Transverse colon (tissue), 4 donors: Measurements from ENCODE around the gene RAB40B. TPM values are rescaled to one million over a fixed set of nuclear protein-coding genes. Genes with fewer than 3 reads are reported as not detected.

Source experiments
- DNase-seq: peaks from one replicate; pipeline ENCODE4 v3.0.0-alpha.2; 2019
- H3K27ac ChIP-seq, 4 donors: fragments of 200-600 bp; sonication (generic); 2 replicates each; pipeline ENCODE4 v1.5.1; 2016 to 2018; ENCODE audit warnings: inconsistent platforms in 4 of 4
- H3K27me3 ChIP-seq: fragments of 200-600 bp; sonication (generic); 2 replicates; pipeline ENCODE4 v1.5.1; 2017; ENCODE audit warnings: inconsistent platforms
- H3K36me3 ChIP-seq, 4 donors: fragments of 200-600 bp; sonication (generic); 2 replicates each; pipeline ENCODE4 v1.5.1; 2017 to 2019; ENCODE audit warnings: inconsistent platforms in 4 of 4
- H3K4me1 ChIP-seq, 4 donors: fragments of 200-600 bp; sonication (generic); 2 replicates each; pipeline ENCODE4 v1.5.1; 2017 to 2020; ENCODE audit warnings: inconsistent platforms in 4 of 4
- H3K4me3 ChIP-seq, 4 donors: fragments of 200-600 bp; sonication (generic); 1 replicate in 1 of 4; 2 replicates in 3 of 4; pipeline versions ENCODE4 v1.5.1 to v1.6.1; 2017 to 2019; ENCODE audit warnings: inconsistent platforms in 4 of 4
- H3K9me3 ChIP-seq, 2 donors: fragments of 200-600 bp; sonication (generic); 2 replicates each; pipeline ENCODE4 v1.5.1; 2017 to 2019; ENCODE audit warnings: inconsistent platforms in 2 of 2
- CTCF ChIP-seq, 5 experiments: fragments of 200-600 bp in 3 of 5; fragments of 450-650 bp in 2 of 5; sonication (generic) in 3 of 5; IDR thresholded peaks; 1 replicate in 2 of 5; 2 replicates in 3 of 5; pipeline ENCODE4 v1.5.1; 2016 to 2017; ENCODE audit warnings: antibody characterized with exemption in 5 of 5, inconsistent platforms in 3 of 5, mild to moderate bottlenecking in 2 of 5, moderate library complexity in 1 of 5
- EP300 ChIP-seq: sonication (generic); formaldehyde crosslinking; IDR thresholded peaks from one replicate; pipeline ENCODE4 v1.6.1; 2017; ENCODE audit warnings: antibody characterized with exemption, low read depth
- POLR2A ChIP-seq: fragments of 450-650 bp; IDR thresholded peaks from one replicate; pipeline ENCODE4 v1.6.1; 2016; ENCODE audit warnings: antibody characterized with exemption, mild to moderate bottlenecking, moderate library complexity
- POLR2AphosphoS5 ChIP-seq, 3 donors: sonication (generic); formaldehyde crosslinking; IDR thresholded peaks; one replicate each; pipeline ENCODE4 v1.6.1; 2016; ENCODE audit warnings: antibody characterized with exemption in 3 of 3
- WGBS, 2 donors: methylation state at CpG; one replicate each; pipeline ENCODE4 v1.1.5; 2018; ENCODE audit warnings: low coverage in 1 of 2; 5-methylcytosine and 5-hydroxymethylcytosine counted together
- in situ Hi-C, 4 donors: fragments of 200-750 bp; cut with MboI; loops; one replicate each; pipeline versions ENCODE4 v1.15.0 to v1.15.1; 2017; ENCODE audit warnings: low sequenced_read_pairs in 3 of 4, low pct_ligation_motif_present in 1 of 4, low pct_unique_long_range_greater_than_20kb in 1 of 4
- intact Hi-C: fragments of 100-400 bp; cut with DNase I; formaldehyde crosslinking; loops from one replicate; pipeline ENCODE4 v1.15.1; 2023; ENCODE audit warnings: low total_unique reads
- total RNA-seq, 4 donors: library from RNA; depleted of rRNA; stranded (reverse); fragments of >200 nt; gene quantifications; one replicate each; pipeline ENCODE4 v1.1.0, GENCODE V29; 2016

Gene RAB40B
- total RNA-seq, 4 donors from 2014 or later: 26.5 to 83.0 (median 59.6) TPM

GRCh38 chr17:82613283-82614094 is 85.0 kb downstream of the RAB40B start:
- H3K4me3 ChIP-seq: no peak overlapping the region
- intact Hi-C loops: loop anchor here (5.0 kb wide), 1 partner anchor 1081 kb away; no protein-coding TSS in a partner anchor
- no peak overlapping the region for H3K27ac ChIP-seq
- H3K4me1 ChIP-seq: peaks cover 0 to 5% (median 0%) of the 10 kb centered on the region in 4 donors
- TF ChIP-seq CTCF (IDR thresholded peaks at IDR 0.05) (no peak), POLR2AphosphoS5 (IDR thresholded peaks at IDR 0.05) (no peak), POLR2A (no peak), EP300 (no peak)
- in situ Hi-C loops: no loop called here
- no peaks in the 10 kb centered on the region for H3K27me3 ChIP-seq
- no peak for DNase-seq
- 89 to 100% methylated on average over 1 to 37 of the region's 37 CpGs for WGBS, 2 donors
- peaks cover 0 to 34% (median 14%) of the 10 kb centered on the region in 4 donors for H3K36me3 ChIP-seq
- H3K9me3 ChIP-seq: no peaks in the 10 kb centered on the region

GRCh38 chr17:82611140-82612058 is 87.1 kb downstream of the RAB40B start:
- H3K4me1 ChIP-seq: peaks cover 0 to 5% (median 0%) of the 10 kb centered on the region in 4 donors

GRCh38 chr17:82609655-82610054 is 88.8 kb downstream of the RAB40B start:
- no peaks in the 10 kb centered on the region for H3K9me3 ChIP-seq
- H3K4me1 ChIP-seq: peaks cover 0 to 5% (median 0%) of the 10 kb centered on the region in 4 donors
- 92 to 97% methylated on average over 4 of the region's 4 CpGs for WGBS, 2 donors
- TF ChIP-seq POLR2AphosphoS5 (IDR thresholded peaks at IDR 0.05) (no peak), POLR2A (no peak), EP300 (no peak), CTCF (IDR thresholded peaks at IDR 0.05) (no peak)
- H3K27me3 ChIP-seq: no peaks in the 10 kb centered on the region
- H3K27ac ChIP-seq: no peak overlapping the region
- no peak for DNase-seq
- intact Hi-C loops: loop anchor here (5.0 kb wide), 1 partner anchor 1077 kb away; no protein-coding TSS in a partner anchor
- no peak overlapping the region for H3K4me3 ChIP-seq
- in situ Hi-C loops: no loop called here
- peaks cover 0 to 2% (median under 1%) of the 10 kb centered on the region in 4 donors for H3K36me3 ChIP-seq

More at GRCh38 chr17:82611140-82612058, 87.1 kb downstream of the RAB40B start:
- DNase-seq: no peak
- intact Hi-C loops: loop anchor here (5.0 kb wide), 1 partner anchor 1079 kb away; no protein-coding TSS in a partner anchor
- Histone ChIP-seq H3K27ac (no peak overlapping the region), H3K27me3 (no peaks in the 10 kb centered on the region), H3K36me3 (peaks cover 0 to 19% (median 8%) of the 10 kb centered on the region in 4 donors), H3K9me3 (no peaks in the 10 kb centered on the region), H3K4me3 (no peak overlapping the region)
- no peak for TF ChIP-seq CTCF (IDR thresholded peaks at IDR 0.05)
- no peak for TF ChIP-seq EP300
- TF ChIP-seq POLR2AphosphoS5 (IDR thresholded peaks at IDR 0.05): no peak
- no peak for TF ChIP-seq POLR2A
- WGBS, 2 donors: 75 to 76% methylated on average over 6 to 21 of the region's 21 CpGs
- in situ Hi-C loops: no loop called here

GRCh38 chr17:82608816-82609215 is 89.7 kb downstream of the RAB40B start:
- Histone ChIP-seq H3K4me3 (no peak overlapping the region), H3K27ac (no peak overlapping the region), H3K4me1 (peaks cover 0 to 8% (median 0%) of the 10 kb centered on the region in 4 donors), H3K9me3 (no peaks in the 10 kb centered on the region), H3K36me3 (no peaks in the 10 kb centered on the region), H3K27me3 (no peaks in the 10 kb centered on the region)
- DNase-seq: no peak
- TF ChIP-seq POLR2A: no peak
- no peak for TF ChIP-seq EP300
- no peak for TF ChIP-seq CTCF (IDR thresholded peaks at IDR 0.05)
- no peak for TF ChIP-seq POLR2AphosphoS5 (IDR thresholded peaks at IDR 0.05)
- 52 to 78% methylated on average over 3 to 5 of the region's 5 CpGs for WGBS, 2 donors
- intact Hi-C loops (no loop called here), in situ Hi-C loops (no loop called here)
